Trophoblast cell (in vitro differentiated cells and primary cell): ENCODE data around the gene DDAH2.

ENCODE experiments used
- DNase-seq, 2 donors: peaks; one replicate each; pipeline ENCODE4 v3.0.0-alpha.2; 2016
- H2AFZ ChIP-seq: 2 replicates; pipeline ENCODE4 v1.6.1; 2013; ENCODE audit warnings: low read length, moderate library complexity, mild to moderate bottlenecking; ENCODE audit not compliant: insufficient read depth, poor library complexity
- H2AK5ac ChIP-seq: 2 replicates; pipeline ENCODE4 v1.6.1; 2013; ENCODE audit warnings: mild to moderate bottlenecking, low read length
- H2BK120ac ChIP-seq: 2 replicates; pipeline ENCODE4 v1.6.1; 2013; ENCODE audit warnings: low read length, mild to moderate bottlenecking, moderate library complexity; ENCODE audit not compliant: insufficient read depth, poor library complexity
- H2BK12ac ChIP-seq: 2 replicates; pipeline ENCODE4 v1.6.1; 2013; ENCODE audit warnings: mild to moderate bottlenecking, low read length, moderate library complexity
- H2BK5ac ChIP-seq: 2 replicates; pipeline ENCODE4 v1.6.1; 2013; ENCODE audit warnings: low read length, low read depth, moderate library complexity, mild to moderate bottlenecking; ENCODE audit not compliant: poor library complexity
- H3K14ac ChIP-seq: 2 replicates; pipeline ENCODE4 v1.6.1; 2013; ENCODE audit warnings: mild to moderate bottlenecking, low read length
- H3K18ac ChIP-seq: 2 replicates; pipeline ENCODE4 v1.6.1; 2013; ENCODE audit warnings: mild to moderate bottlenecking, low read length
- H3K23ac ChIP-seq: 2 replicates; pipeline ENCODE4 v1.6.1; 2013; ENCODE audit warnings: low read length
- H3K27ac ChIP-seq: 2 replicates; pipeline ENCODE4 v1.5.1; 2013; ENCODE audit warnings: low read depth, mild to moderate bottlenecking, inconsistent platforms, low read length, moderate library complexity
- H3K27me3 ChIP-seq: 2 replicates; pipeline ENCODE4 v1.6.1; 2013; ENCODE audit warnings: inconsistent platforms, mild to moderate bottlenecking, low read length, moderate library complexity; ENCODE audit not compliant: insufficient read depth
- H3K36me3 ChIP-seq, 2 experiments: 1 replicate in 1 of 2; 2 replicates in 1 of 2; pipeline ENCODE4 v1.6.1; 2013; ENCODE audit warnings: low read length in 2 of 2, mild to moderate bottlenecking in 2 of 2, moderate library complexity in 1 of 2; ENCODE audit not compliant: insufficient read depth in 2 of 2, control insufficient read depth in 1 of 2
- H3K4ac ChIP-seq: 2 replicates; pipeline ENCODE4 v1.6.1; 2013; ENCODE audit warnings: low read depth, mild to moderate bottlenecking, low read length, moderate library complexity
- H3K4me1 ChIP-seq, 2 experiments: 1 replicate in 1 of 2; 2 replicates in 1 of 2; pipeline ENCODE4 v1.6.1; 2013; ENCODE audit warnings: low read length in 2 of 2, mild to moderate bottlenecking in 2 of 2, moderate library complexity in 1 of 2; ENCODE audit not compliant: insufficient read depth in 2 of 2, control insufficient read depth in 1 of 2
- H3K4me2 ChIP-seq: 2 replicates; pipeline ENCODE4 v1.6.1; 2013; ENCODE audit warnings: inconsistent platforms, mild to moderate bottlenecking, low read length, moderate library complexity
- H3K4me3 ChIP-seq: 2 replicates; pipeline ENCODE4 v1.5.1; 2013; ENCODE audit warnings: mild to moderate bottlenecking, low read depth, low read length, inconsistent platforms
- H3K79me1 ChIP-seq: one replicate; pipeline ENCODE4 v1.6.1; 2013; ENCODE audit warnings: low read length
- H3K79me2 ChIP-seq: 2 replicates; pipeline ENCODE4 v1.6.1; 2013; ENCODE audit warnings: low read length, mild to moderate bottlenecking; ENCODE audit not compliant: control insufficient read depth, insufficient read depth, poor library complexity
- H3K9ac ChIP-seq: 2 replicates; pipeline ENCODE4 v1.6.1; 2013; ENCODE audit warnings: mild to moderate bottlenecking, low read length
- H3K9me3 ChIP-seq: 2 replicates; pipeline ENCODE4 v1.6.1; 2013; ENCODE audit warnings: low read depth, mild to moderate bottlenecking, control low read depth, inconsistent platforms, low read length; ENCODE audit not compliant: insufficient read depth
- H4K12ac ChIP-seq: 2 replicates; pipeline ENCODE4 v1.6.1; 2013; ENCODE audit warnings: low read depth, mild to moderate bottlenecking, low read length, moderate library complexity
- H4K8ac ChIP-seq: 2 replicates; pipeline ENCODE4 v1.6.1; 2013; ENCODE audit warnings: low read depth, mild to moderate bottlenecking, low read length, moderate library complexity
- H4K91ac ChIP-seq: one replicate; pipeline ENCODE4 v1.6.1; 2013; ENCODE audit warnings: low read depth, mild to moderate bottlenecking, low read length, moderate library complexity
- WGBS: extraction: QIAGEN DNeasy Blood & Tissue Kit; methylation state at CpG from one replicate; pipeline ENCODE4 v1.1.7; 2013; ENCODE audit warnings: missing lambda C conversion rate; ENCODE audit not compliant: insufficient read length, insufficient coverage; ENCODE audit errors: extremely low coverage; 5-methylcytosine and 5-hydroxymethylcytosine counted together

The DDAH2 gene

GRCh38 chr6:31729515-31729978 is 448 bp upstream of the DDAH2 start:
- peaks cover 11% of the 10 kb centered on the region for H3K79me2 ChIP-seq
- H3K4me3 ChIP-seq: peak overlapping the region; percentile 91
- H3K4ac ChIP-seq: peak overlapping the region; percentile 93
- H2AFZ ChIP-seq: peak overlapping the region; percentile 96
- H2BK120ac ChIP-seq: peak overlapping the region; percentile 96
- H2AK5ac ChIP-seq: peak overlapping the region; percentile 95
- H3K79me1 ChIP-seq: peaks cover 10% of the 10 kb centered on the region
- no peak overlapping the region for H2BK12ac ChIP-seq
- peak overlapping the region; percentile 98 for H4K8ac ChIP-seq
- H3K18ac ChIP-seq: peak overlapping the region; percentile 98
- no CpG with 5 or more reads among the region's 29 CpGs for WGBS
- peak overlapping the region; percentile 97 for H2BK5ac ChIP-seq
- H3K23ac ChIP-seq: no peak overlapping the region
- H4K91ac ChIP-seq: peak overlapping the region; percentile 99
- no peaks in the 10 kb centered on the region for H3K9me3 ChIP-seq
- peaks cover 45 to 66% of the 10 kb centered on the region in 2 experiments for H3K36me3 ChIP-seq
- H3K4me2 ChIP-seq: peak overlapping the region; percentile 65
- H3K14ac ChIP-seq: peak overlapping the region; percentile 98
- peaks cover 13 to 14% of the 10 kb centered on the region in 2 experiments for H3K4me1 ChIP-seq
- peak; percentile 77 to 85 for DNase-seq
- peak overlapping the region; percentile 89 for H4K12ac ChIP-seq
- peak overlapping the region; percentile 95 for H3K27ac ChIP-seq
- no peaks in the 10 kb centered on the region for H3K27me3 ChIP-seq
- peak overlapping the region; percentile 93 for H3K9ac ChIP-seq

- peaks cover 6 to 7% of the 10 kb centered on the region in 2 experiments for H3K4me1 ChIP-seq
- no peak overlapping the region for H3K9ac ChIP-seq
- H2BK5ac ChIP-seq: no peak overlapping the region
- H2BK12ac ChIP-seq: no peak overlapping the region
- peaks cover 7% of the 10 kb centered on the region for H3K79me1 ChIP-seq
- no peak overlapping the region for H4K12ac ChIP-seq
- H2BK120ac ChIP-seq: no peak overlapping the region
- DNase-seq: no peak
- no peak overlapping the region for H2AFZ ChIP-seq
- H3K79me2 ChIP-seq: peaks cover 6% of the 10 kb centered on the region
- H3K27me3 ChIP-seq: no peaks in the 10 kb centered on the region
- no peak overlapping the region for H4K8ac ChIP-seq
- H3K36me3 ChIP-seq: peaks cover 34 to 52% of the 10 kb centered on the region in 2 experiments
- peak overlapping the region; percentile 73 for H3K18ac ChIP-seq
- no peak overlapping the region for H4K91ac ChIP-seq
- H3K27ac ChIP-seq: no peak overlapping the region
- H3K4me3 ChIP-seq: no peak overlapping the region
- no peak overlapping the region for H3K4ac ChIP-seq
- H3K14ac ChIP-seq: no peak overlapping the region
- H3K23ac ChIP-seq: no peak overlapping the region
- peak overlapping the region; percentile 65 for H3K4me2 ChIP-seq
- H2AK5ac ChIP-seq: no peak overlapping the region
- WGBS: no CpG with 5 or more reads among the region's 41 CpGs
- no peaks in the 10 kb centered on the region for H3K9me3 ChIP-seq
These were observed 1.1 kb downstream of the DDAH2 start for GRCh38 chr6:31727717-31728671.

DNA sequence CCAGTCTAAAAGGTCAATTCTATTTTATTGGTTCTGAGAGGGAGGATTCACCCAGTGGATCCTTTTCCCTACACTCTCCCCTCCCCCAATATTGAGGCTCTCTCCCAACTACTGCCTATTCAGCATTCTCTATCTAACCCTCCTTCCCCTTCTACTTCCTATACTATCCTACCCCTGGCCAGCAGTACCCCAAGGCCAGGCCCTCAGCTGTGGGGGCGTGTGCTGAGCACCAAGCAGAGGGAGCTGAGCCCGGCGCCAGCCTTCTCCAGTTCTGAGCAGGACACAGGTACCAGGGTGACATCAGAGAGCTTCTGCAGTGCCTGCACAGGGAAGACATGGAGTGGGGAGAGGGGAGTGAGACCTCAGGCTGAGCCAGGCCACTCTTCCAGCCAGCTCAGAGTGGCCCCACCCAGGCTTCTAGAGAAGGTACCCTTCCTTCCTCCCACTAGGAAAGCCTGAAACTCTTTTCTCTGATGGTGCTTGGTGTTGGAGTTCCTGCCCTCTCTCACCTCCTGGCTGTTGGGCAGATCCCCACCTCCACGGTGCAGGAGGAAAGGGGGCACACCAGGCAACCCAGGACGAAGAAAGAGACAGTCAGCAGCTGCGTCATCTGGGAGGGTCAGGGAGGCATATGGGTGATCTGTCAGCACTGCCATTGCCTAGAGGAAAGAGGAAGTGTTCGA is 1.9 kb downstream of the DDAH2 start:
- no peaks in the 10 kb centered on the region for H3K27me3 ChIP-seq
- no peak overlapping the region for H2BK120ac ChIP-seq
- H3K18ac ChIP-seq: no peak overlapping the region
- no peak overlapping the region for H2AFZ ChIP-seq
- H3K27ac ChIP-seq: no peak overlapping the region
- no peak overlapping the region for H4K8ac ChIP-seq
- H3K9ac ChIP-seq: no peak overlapping the region
- no peak overlapping the region for H3K4me3 ChIP-seq
- peaks cover 7% of the 10 kb centered on the region for H3K79me1 ChIP-seq
- H3K14ac ChIP-seq: no peak overlapping the region
- H2BK12ac ChIP-seq: no peak overlapping the region
- H4K12ac ChIP-seq: no peak overlapping the region
- no peak overlapping the region for H2BK5ac ChIP-seq
- H3K4me1 ChIP-seq: peaks cover 6 to 7% of the 10 kb centered on the region in 2 experiments
- H4K91ac ChIP-seq: no peak overlapping the region
- peaks cover 29 to 47% of the 10 kb centered on the region in 2 experiments for H3K36me3 ChIP-seq
- H3K23ac ChIP-seq: no peak overlapping the region
- no peak overlapping the region for H2AK5ac ChIP-seq
- no peak overlapping the region for H3K4ac ChIP-seq
- WGBS: no CpG with 5 or more reads among the region's 7 CpGs
- H3K4me2 ChIP-seq: no peak overlapping the region
- H3K9me3 ChIP-seq: no peaks in the 10 kb centered on the region
- peak; percentile 27 to 29 for DNase-seq
- H3K79me2 ChIP-seq: peaks cover 6% of the 10 kb centered on the region

GRCh38 chr6:31725502-31726350 is 3.4 kb downstream of the DDAH2 start:
- H3K27me3 ChIP-seq: no peaks in the 10 kb centered on the region
- no peak overlapping the region for H2BK5ac ChIP-seq
- H3K18ac ChIP-seq: no peak overlapping the region
- no peak overlapping the region for H3K4me2 ChIP-seq
- H3K9me3 ChIP-seq: no peaks in the 10 kb centered on the region
- H3K79me1 ChIP-seq: peaks cover 7% of the 10 kb centered on the region
- H4K12ac ChIP-seq: no peak overlapping the region
- no peak overlapping the region for H2AK5ac ChIP-seq
- no peak overlapping the region for H3K14ac ChIP-seq
- H3K27ac ChIP-seq: no peak overlapping the region
- H2BK120ac ChIP-seq: no peak overlapping the region
- no CpG with 5 or more reads among the region's 12 CpGs for WGBS
- H3K79me2 ChIP-seq: peaks cover 6% of the 10 kb centered on the region
- peaks cover 21 to 36% of the 10 kb centered on the region in 2 experiments for H3K36me3 ChIP-seq
- H4K8ac ChIP-seq: no peak overlapping the region
- DNase-seq: peak in 1 of 2 donors; percentile 29
- no peak overlapping the region for H3K23ac ChIP-seq
- no peak overlapping the region for H4K91ac ChIP-seq
- H2AFZ ChIP-seq: no peak overlapping the region
- no peak overlapping the region for H3K4ac ChIP-seq
- no peak overlapping the region for H3K4me3 ChIP-seq
- no peak overlapping the region for H2BK12ac ChIP-seq
- no peak overlapping the region for H3K9ac ChIP-seq
- H3K4me1 ChIP-seq: peaks cover 6 to 7% of the 10 kb centered on the region in 2 experiments
